GM19397 (cell line): ENCODE measurements around the gene P2RY6.

Experiments used
- ATAC-seq: cut with Tn5 transposase; IDR thresholded peaks from one replicate; pipeline ENCODE4 v1.9.1; 2021; ENCODE audit warnings: mild to moderate bottlenecking, moderate library complexity; ENCODE audit not compliant: unreplicated experiment

Gene P2RY6

GRCh38 chr11:73236205-73236765 lies 35.9 kb upstream of the P2RY6 start:
- no peak for ATAC-seq

GRCh38 chr11:73236854-73237253 lies 35.3 kb upstream of the P2RY6 start:
- no peak for ATAC-seq

GRCh38 chr11:73237471-73238290 lies 34.5 kb upstream of the P2RY6 start:
- ATAC-seq: no peak

GRCh38 chr11:73239111-73239521 lies 33.0 kb upstream of the P2RY6 start:
- no peak for ATAC-seq

- no peak for ATAC-seq
Measured at GRCh38 chr11:73239571-73240189, 32.5 kb upstream of the P2RY6 start.

- ATAC-seq: no peak
Measured at GRCh38 chr11:73240190-73240781, 31.9 kb upstream of the P2RY6 start.

GRCh38 chr11:73241300-73241699 lies 30.8 kb upstream of the P2RY6 start:
- no peak for ATAC-seq

GRCh38 chr11:73242251-73243092 lies 29.7 kb upstream of the P2RY6 start:
- ATAC-seq: no peak

GRCh38 chr11:73243093-73243485 lies 29.0 kb upstream of the P2RY6 start:
- ATAC-seq: no peak

- ATAC-seq: no peak
Measured at GRCh38 chr11:73244589-73245240, 27.4 kb upstream of the P2RY6 start.

- no peak for ATAC-seq
Measured at GRCh38 chr11:73245461-73245860, 26.7 kb upstream of the P2RY6 start.

GRCh38 chr11:73246303-73246702 lies 25.8 kb upstream of the P2RY6 start:
- ATAC-seq: no peak

GRCh38 chr11:73248526-73249185 lies 23.5 kb upstream of the P2RY6 start:
- ATAC-seq: no peak

- no peak for ATAC-seq
Measured at GRCh38 chr11:73249304-73249703, 22.8 kb upstream of the P2RY6 start.

GRCh38 chr11:73249853-73250783 lies 22.0 kb upstream of the P2RY6 start:
- ATAC-seq: no peak

GRCh38 chr11:73252577-73253191 lies 19.5 kb upstream of the P2RY6 start:
- no peak for ATAC-seq

- no peak for ATAC-seq
Measured at GRCh38 chr11:73257342-73258103, 14.6 kb upstream of the P2RY6 start.
